Neural cell (in vitro differentiated cells): Measurements from ENCODE around the gene KATNA1. TPM values are rescaled to one million over a fixed set of nuclear protein-coding genes. Genes with fewer than 3 reads are reported as not detected.

ENCODE experiments used
- H2AFZ ChIP-seq: fragments of 200-600, 300-800 bp; sonication (generic), shearing (Covaris generic); 2 replicates; pipeline ENCODE4 v1.6.0; 2014; ENCODE audit warnings: low read depth, mild to moderate bottlenecking, antibody characterized with exemption, low read length, moderate library complexity
- H3F3A ChIP-seq: fragments of 200-600 bp; shearing (Covaris generic); 2 replicates; pipeline ENCODE4 v1.6.1; 2016; ENCODE audit warnings: mild to moderate bottlenecking, moderate library complexity, mixed read lengths, antibody characterized with exemption, low read length; ENCODE audit not compliant: insufficient read depth, poor library complexity, severe bottlenecking
- H3K27ac ChIP-seq: fragments of 200-600, 300-800 bp; sonication (generic), shearing (Covaris generic); 2 replicates; pipeline ENCODE4 v1.5.1; 2014; ENCODE audit warnings: mild to moderate bottlenecking, low read length, moderate library complexity
- H3K27me3 ChIP-seq: fragments of 300-800, 200-600 bp; sonication (generic), shearing (Covaris generic); 2 replicates; pipeline ENCODE4 v1.6.0; 2014; ENCODE audit warnings: mild to moderate bottlenecking, low read depth, low read length, moderate library complexity; ENCODE audit not compliant: insufficient read depth
- H3K36me3 ChIP-seq: fragments of 300-800, 200-600 bp; sonication (generic), shearing (Covaris generic); 2 replicates; pipeline ENCODE4 v1.5.1; 2014; ENCODE audit warnings: mild to moderate bottlenecking, antibody characterized with exemption, low read length, moderate library complexity; ENCODE audit not compliant: insufficient read depth
- H3K4me2 ChIP-seq: fragments of 300-800, 200-600 bp; sonication (generic), shearing (Covaris generic); 2 replicates; pipeline ENCODE4 v1.6.0; 2014; ENCODE audit warnings: mild to moderate bottlenecking, low read length
- H3K4me3 ChIP-seq: fragments of 300-800, 200-600 bp; sonication (generic), shearing (Covaris generic); 2 replicates; pipeline ENCODE4 v1.5.1; 2014; ENCODE audit warnings: mild to moderate bottlenecking, low read length, moderate library complexity
- H3K79me2 ChIP-seq: fragments of 200-600 bp; shearing (Covaris generic); replicated peaks from 2 replicates; pipeline ENCODE4 v1.6.0; 2014; ENCODE audit warnings: mild to moderate bottlenecking, low read length, moderate library complexity; ENCODE audit not compliant: insufficient read depth
- H3K9ac ChIP-seq: fragments of 300-800, 200-600 bp; sonication (generic), shearing (Covaris generic); 2 replicates; pipeline ENCODE4 v1.6.1; 2016; ENCODE audit warnings: mild to moderate bottlenecking, low read length, mixed read lengths
- H3K9me2 ChIP-seq: fragments of 200-600 bp; shearing (Covaris generic); 2 replicates; pipeline ENCODE4 v1.6.1; 2016; ENCODE audit warnings: mild to moderate bottlenecking, low read length, mixed read lengths; ENCODE audit not compliant: insufficient read depth
- H3K9me3 ChIP-seq: fragments of 200-600, 300-800 bp; sonication (generic), shearing (Covaris generic); 2 replicates; pipeline ENCODE4 v1.6.1; 2016; ENCODE audit warnings: mild to moderate bottlenecking, mixed run types, low read length, moderate library complexity, mixed read lengths
- H4K20me1 ChIP-seq: fragments of 200-600 bp; shearing (Covaris generic); 2 replicates; pipeline ENCODE4 v1.6.1; 2016; ENCODE audit warnings: mild to moderate bottlenecking, mixed run types; ENCODE audit not compliant: insufficient read depth
- CTCF ChIP-seq: fragments of 450-650 bp; IDR thresholded peaks from 2 replicates; pipeline ENCODE4 v1.5.1; 2014; ENCODE audit warnings: antibody characterized with exemption, mild to moderate bottlenecking, moderate library complexity; ENCODE audit not compliant: poor library complexity, severe bottlenecking
- EP300 ChIP-seq: fragments of 450-650 bp; conservative IDR thresholded peaks from 2 replicates; pipeline ENCODE4 v1.6.1; 2014; ENCODE audit warnings: antibody characterized with exemption, mild to moderate bottlenecking, moderate library complexity; ENCODE audit not compliant: poor library complexity, severe bottlenecking
- EZH2 ChIP-seq: fragments of 200-600, 300-800 bp; shearing (Covaris generic), sonication (generic); IDR thresholded peaks from 2 replicates; pipeline ENCODE4 v1.6.1; 2014; ENCODE audit warnings: antibody characterized with exemption, low read length, borderline replicate concordance, mild to moderate bottlenecking; ENCODE audit not compliant: insufficient read depth, poor library complexity, severe bottlenecking
- MXI1 ChIP-seq: fragments of 450-650 bp; conservative IDR thresholded peaks from 2 replicates; pipeline ENCODE4 v1.6.1; 2014; ENCODE audit warnings: antibody characterized with exemption, mild to moderate bottlenecking; ENCODE audit not compliant: poor library complexity, severe bottlenecking
- RAD21 ChIP-seq: fragments of 450-650 bp; conservative IDR thresholded peaks from 2 replicates; pipeline ENCODE4 v1.6.1; 2014; ENCODE audit warnings: antibody characterized with exemption, mild to moderate bottlenecking, moderate library complexity
- REST ChIP-seq: IDR thresholded peaks from 2 replicates; pipeline ENCODE4 v1.6.1; 2012; ENCODE audit warnings: borderline replicate concordance
- SMC3 ChIP-seq: fragments of 450-650 bp; conservative IDR thresholded peaks from 2 replicates; pipeline ENCODE4 v1.6.1; 2014; ENCODE audit warnings: antibody characterized with exemption, mild to moderate bottlenecking, moderate library complexity; ENCODE audit not compliant: poor library complexity
- TAF1 ChIP-seq: IDR thresholded peaks from 2 replicates; pipeline ENCODE4 v1.6.1; 2012; ENCODE audit warnings: low read depth
- polyA plus RNA-seq: library from polyadenylated mRNA; depleted of rRNA; stranded (reverse); fragments of >200 nt; gene quantifications from 2 replicates; pipeline ENCODE4 v1.2.3, GENCODE V29; 2014

Gene KATNA1
- polyA plus RNA-seq, 1 donor from 2014 or later = 23.1 TPM

- Histone ChIP-seq H3K79me2 (peaks cover 61% of the 10 kb centered on the region), H3K9me2 (no peaks in the 10 kb centered on the region), H3K27ac (no peak overlapping the region), H3K9ac (no peak overlapping the region), H2AFZ (no peak overlapping the region), H3K4me3 (no peak overlapping the region), H3K9me3 (no peaks in the 10 kb centered on the region), H4K20me1 (no peaks in the 10 kb centered on the region), H3K36me3 (peaks cover 3% of the 10 kb centered on the region), H3F3A (no peaks in the 10 kb centered on the region), H3K27me3 (no peaks in the 10 kb centered on the region), H3K4me2 (no peak overlapping the region)
- TF ChIP-seq TAF1 = no peak
- no peak for TF ChIP-seq EP300
Measured at GRCh38 chr6:149696901-149697300, 48.4 kb upstream of the KATNA1 start.

- Histone ChIP-seq H4K20me1 (no peaks in the 10 kb centered on the region), H3K9ac (no peak overlapping the region), H3K27me3 (no peaks in the 10 kb centered on the region), H3K79me2 (peaks cover 42% of the 10 kb centered on the region), H3K36me3 (peaks cover 3% of the 10 kb centered on the region), H3K4me3 (no peak overlapping the region), H3K27ac (no peak overlapping the region), H2AFZ (no peak overlapping the region), H3K9me2 (no peaks in the 10 kb centered on the region), H3K9me3 (no peaks in the 10 kb centered on the region), H3K4me2 (no peak overlapping the region), H3F3A (no peaks in the 10 kb centered on the region)
- TF ChIP-seq TAF1 = no peak
- TF ChIP-seq CTCF = no peak
- TF ChIP-seq REST = no peak
- TF ChIP-seq RAD21 = no peak
- no peak for TF ChIP-seq SMC3
Measured at GRCh38 chr6:149694921-149695320, 46.4 kb upstream of the KATNA1 start.

- Histone ChIP-seq H3K27me3 (no peaks in the 10 kb centered on the region), H3K4me3 (no peak overlapping the region), H3K9me3 (no peaks in the 10 kb centered on the region), H3K9ac (no peak overlapping the region), H3K27ac (no peak overlapping the region), H2AFZ (no peak overlapping the region), H3K36me3 (peaks cover 3% of the 10 kb centered on the region), H3K79me2 (peaks cover 10% of the 10 kb centered on the region), H3F3A (no peaks in the 10 kb centered on the region), H4K20me1 (no peaks in the 10 kb centered on the region), H3K9me2 (no peaks in the 10 kb centered on the region), H3K4me2 (no peak overlapping the region)
- no peak for TF ChIP-seq EZH2
- TF ChIP-seq MXI1 = no peak
- TF ChIP-seq REST = no peak
- no peak for TF ChIP-seq SMC3
- no peak for TF ChIP-seq CTCF
Measured at GRCh38 chr6:149691201-149691600, 42.7 kb upstream of the KATNA1 start.
